IPS-18c (cell line): ENCODE data around the gene ZNF831.

ENCODE experiments used
- H3K4me3 ChIP-seq: 2 replicates; pipeline ENCODE4 v1.7.0; 2013; ENCODE audit warnings: low read depth, mild to moderate bottlenecking, low read length, moderate library complexity; ENCODE audit not compliant: insufficient read depth
- H3K9me3 ChIP-seq: one replicate; pipeline ENCODE4 v1.6.1; 2013; ENCODE audit warnings: mild to moderate bottlenecking, low read length, moderate library complexity; ENCODE audit not compliant: control insufficient read depth, insufficient read depth

The ZNF831 gene

GRCh38 chr20:59163631-59164530 lies at the start of gene ZNF831:
ZNF831 (plus strand) TSS chr20:59163821; CDS start chr20:59191020, 27,199 bp downstream.
- Histone ChIP-seq H3K4me3 (no peak within 1 kb of the TSS), H3K9me3 (no peaks in the 10 kb centered on the region)

DNA sequence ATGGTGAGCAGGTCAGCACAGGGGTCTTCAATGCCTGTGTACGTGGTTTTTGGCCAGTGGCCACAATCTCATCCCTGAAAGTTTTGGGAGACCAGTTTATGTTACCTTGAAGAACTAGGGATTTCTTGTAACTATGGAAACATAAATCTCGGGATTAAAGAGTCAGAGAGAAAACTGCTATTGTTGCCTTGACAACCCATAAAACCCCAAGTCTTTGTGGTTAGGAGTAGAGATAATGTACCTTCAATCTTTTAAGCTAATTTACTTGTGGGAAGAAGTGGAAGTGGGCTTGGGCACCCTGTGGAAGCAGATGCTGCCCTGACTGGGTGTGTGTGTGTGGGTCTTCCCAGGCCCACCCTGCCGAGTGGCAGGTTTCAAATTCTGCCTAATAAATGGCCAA lies 46.1 kb upstream of the ZNF831 start:
- no peaks in the 10 kb centered on the region for H3K9me3 ChIP-seq

GRCh38 chr20:59118855-59119254 lies 44.8 kb upstream of the ZNF831 start:
- no peaks in the 10 kb centered on the region for H3K9me3 ChIP-seq
- H3K4me3 ChIP-seq, result no peak overlapping the region

More for the DNA sequence above, 46.1 kb upstream of the ZNF831 start:
- H3K4me3 ChIP-seq, result no peak overlapping the region

DNA sequence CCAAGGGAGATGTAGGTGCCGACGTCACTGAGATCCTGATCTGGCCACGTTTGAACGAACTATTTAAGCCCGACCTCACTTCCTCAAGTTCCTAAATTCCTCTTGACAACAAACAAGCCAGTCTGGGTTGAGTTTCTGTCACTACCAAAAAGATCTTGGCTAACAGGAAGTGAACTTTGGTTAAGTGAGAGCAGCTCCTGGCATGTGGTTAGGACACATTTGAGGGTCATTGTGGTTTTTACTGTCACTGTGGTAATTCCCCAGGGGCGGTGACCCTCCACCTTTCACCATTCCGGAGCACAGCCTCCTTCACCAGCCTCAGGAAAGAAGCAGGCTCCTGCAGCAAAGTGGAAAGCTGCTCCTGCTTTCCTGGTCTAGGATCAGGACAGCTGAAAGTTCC lies 43.1 kb upstream of the ZNF831 start:
- no peak overlapping the region for H3K4me3 ChIP-seq
- no peaks in the 10 kb centered on the region for H3K9me3 ChIP-seq

- no peak overlapping the region for H3K4me3 ChIP-seq
- H3K9me3 ChIP-seq, result no peaks in the 10 kb centered on the region
Measured at GRCh38 chr20:59120919-59121318, 42.7 kb upstream of the ZNF831 start.

GRCh38 chr20:59121714-59122565 lies 41.7 kb upstream of the ZNF831 start:
- H3K4me3 ChIP-seq, result no peak overlapping the region

GRCh38 chr20:59122566-59122919 lies 41.1 kb upstream of the ZNF831 start:
- Histone ChIP-seq H3K4me3 (no peak overlapping the region), H3K9me3 (no peaks in the 10 kb centered on the region)

More at GRCh38 chr20:59121714-59122565, 41.7 kb upstream of the ZNF831 start:
- no peaks in the 10 kb centered on the region for H3K9me3 ChIP-seq

GRCh38 chr20:59123011-59123677 lies 40.5 kb upstream of the ZNF831 start:
- no peaks in the 10 kb centered on the region for H3K9me3 ChIP-seq
- no peak overlapping the region for H3K4me3 ChIP-seq

DNA sequence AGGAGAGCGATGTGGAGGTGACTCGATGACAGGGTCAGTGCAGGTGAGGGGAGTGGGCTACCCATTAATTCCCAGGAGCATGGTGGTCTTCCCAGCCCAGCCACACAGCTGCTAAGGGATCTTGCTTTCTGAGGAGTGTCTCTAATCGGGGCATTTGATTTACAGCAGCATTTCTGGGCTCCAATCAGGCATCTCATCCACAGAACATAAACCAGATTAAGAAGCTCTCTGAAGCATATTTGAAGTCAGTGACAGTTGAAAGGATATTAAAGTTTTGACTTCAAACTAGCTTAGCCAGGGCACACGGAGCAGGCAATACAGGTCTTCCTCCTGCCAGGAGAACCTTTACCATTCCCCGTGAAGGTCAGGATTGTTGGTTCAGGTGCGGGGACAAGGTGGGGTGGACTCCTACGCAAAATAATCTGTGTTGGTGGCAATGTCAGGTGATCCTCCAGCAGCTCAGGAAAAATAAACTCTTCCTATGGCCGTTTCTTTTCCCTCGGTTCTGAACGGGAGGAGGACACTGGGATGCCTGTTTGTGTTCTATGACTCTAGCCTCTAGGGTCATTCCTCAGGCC lies 39.9 kb upstream of the ZNF831 start:
- Histone ChIP-seq H3K4me3 (no peak overlapping the region), H3K9me3 (no peaks in the 10 kb centered on the region)

- Histone ChIP-seq H3K4me3 (no peak overlapping the region), H3K9me3 (no peaks in the 10 kb centered on the region)
Measured at GRCh38 chr20:59124296-59125029, 39.2 kb upstream of the ZNF831 start.

DNA sequence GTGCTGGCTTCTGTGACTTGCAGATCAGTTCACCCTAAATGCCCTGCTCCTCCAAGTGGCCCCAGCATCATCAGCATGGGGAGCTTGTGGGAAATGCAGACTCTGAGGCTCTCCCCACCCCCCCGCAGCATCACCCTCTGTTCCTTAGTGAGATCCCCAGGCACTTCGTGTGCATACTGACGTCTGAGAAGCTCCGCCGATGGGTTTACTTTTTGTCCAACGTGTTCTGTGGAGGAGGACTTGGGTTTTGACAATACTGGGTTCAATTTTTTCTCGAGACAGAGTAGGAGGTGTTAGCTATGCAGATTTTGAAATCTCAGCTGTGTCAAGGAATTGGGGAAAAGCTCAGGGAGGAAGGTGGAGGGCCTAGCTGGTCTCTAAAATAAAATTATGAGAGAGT lies 38.3 kb upstream of the ZNF831 start:
- no peak overlapping the region for H3K4me3 ChIP-seq
- H3K9me3 ChIP-seq, result no peaks in the 10 kb centered on the region

DNA sequence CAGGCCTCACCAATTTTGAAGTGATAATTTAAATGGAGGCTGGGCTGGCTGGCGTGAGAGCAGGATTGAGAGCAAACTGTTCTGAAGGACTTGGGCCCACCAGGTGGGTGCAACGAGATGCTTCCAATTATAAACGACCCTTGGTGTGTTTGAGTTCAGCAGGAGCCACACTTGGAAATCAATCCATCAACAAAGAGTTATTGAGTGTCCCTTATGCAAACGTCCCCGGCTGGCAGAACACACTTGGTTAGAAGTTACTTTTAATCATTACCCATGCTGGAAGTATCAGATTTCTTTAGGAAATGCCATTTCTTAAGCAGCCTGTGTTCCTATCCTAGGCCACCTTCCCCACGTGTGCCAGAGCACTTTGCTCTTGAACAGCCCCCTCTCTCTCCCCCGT lies 37.8 kb upstream of the ZNF831 start:
- Histone ChIP-seq H3K4me3 (no peak overlapping the region), H3K9me3 (no peaks in the 10 kb centered on the region)

GRCh38 chr20:59127839-59128238 lies 35.8 kb upstream of the ZNF831 start:
- H3K4me3 ChIP-seq, result no peak overlapping the region
- H3K9me3 ChIP-seq, result no peaks in the 10 kb centered on the region

DNA sequence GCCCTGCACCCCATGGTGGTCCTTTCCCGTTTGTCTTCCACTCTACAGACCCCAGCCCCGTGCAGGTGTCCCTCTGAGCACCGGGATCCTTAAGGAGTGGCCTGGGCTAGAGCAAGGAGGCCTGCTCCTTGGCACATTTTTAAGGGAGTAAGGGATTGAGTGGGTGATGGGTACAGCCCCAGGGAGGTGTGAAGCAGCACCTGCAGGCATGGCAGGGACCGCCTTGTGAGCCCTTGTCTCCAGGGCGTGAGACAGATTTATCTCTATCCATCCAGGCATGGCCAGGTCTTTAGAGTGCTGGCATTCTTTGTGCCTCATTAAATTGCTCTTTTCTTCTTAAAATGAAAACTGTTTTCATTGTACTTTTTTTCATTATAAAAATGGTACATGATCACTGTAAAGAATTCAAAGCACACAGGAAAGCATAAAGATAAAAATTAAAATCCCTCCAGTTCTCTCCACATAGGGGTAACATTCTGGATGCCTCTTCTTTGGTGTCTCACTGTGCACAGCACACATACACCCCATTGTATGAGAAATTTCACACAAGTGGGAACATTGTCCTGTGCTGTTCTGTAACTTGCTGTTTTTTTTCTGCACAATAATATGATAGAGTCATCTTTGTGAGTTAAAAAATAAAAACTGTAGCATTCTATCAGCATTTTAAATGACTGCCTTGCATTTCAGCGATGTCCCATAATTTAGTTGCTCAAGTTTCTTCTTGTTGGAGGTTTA lies 31.9 kb upstream of the ZNF831 start:
- no peaks in the 10 kb centered on the region for H3K9me3 ChIP-seq
- H3K4me3 ChIP-seq, result no peak overlapping the region

DNA sequence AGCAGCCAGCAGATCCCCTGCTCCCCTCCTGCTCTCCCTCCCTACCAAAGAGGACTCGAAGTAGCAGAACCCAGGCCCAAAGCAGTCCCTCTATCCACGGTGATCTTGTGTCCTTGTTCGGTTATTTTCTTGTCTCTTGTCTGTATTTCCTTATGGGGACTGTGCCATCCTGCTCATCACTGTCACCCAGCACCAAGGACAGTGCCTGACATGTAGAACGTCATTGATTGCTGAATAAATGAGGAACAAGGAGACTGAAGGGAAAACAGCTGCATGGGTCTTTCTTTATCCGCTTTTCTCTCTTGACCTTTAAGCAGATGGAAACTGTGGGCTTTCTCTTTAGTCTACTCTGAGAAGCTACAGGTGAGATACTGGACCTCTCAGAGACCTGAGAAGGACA lies 29.4 kb upstream of the ZNF831 start:
- Histone ChIP-seq H3K4me3 (no peak overlapping the region), H3K9me3 (peaks cover 4% of the 10 kb centered on the region)

- H3K9me3 ChIP-seq, result peaks cover 4% of the 10 kb centered on the region
Measured at GRCh38 chr20:59135093-59135492, 28.5 kb upstream of the ZNF831 start.

More at GRCh38 chr20:59135093-59135492, 28.5 kb upstream of the ZNF831 start:
- no peak overlapping the region for H3K4me3 ChIP-seq
